Neural progenitor cell (in vitro differentiated cells): Measurements from ENCODE around the gene CPA1.

ENCODE experiments used
- EZH2 ChIP-seq: fragments of 200-600 bp; sonication (generic); IDR thresholded peaks from 2 replicates; pipeline ENCODE4 v1.6.1; 2017; ENCODE audit warnings: antibody characterized with exemption, mild to moderate bottlenecking, moderate library complexity
- EZH2phosphoT487 ChIP-seq: fragments of 200-600 bp; sonication (generic); IDR thresholded peaks from 2 replicates; pipeline ENCODE4 v1.6.1; 2017; ENCODE audit warnings: antibody characterized with exemption
- TF ChIP-seq, protein P1 (sequence below): fragments of 200-600 bp; sonication (generic); IDR thresholded peaks from 2 replicates; pipeline ENCODE4 v1.5.1; 2017; ENCODE audit warnings: antibody characterized with exemption, mild to moderate bottlenecking

DNA sequence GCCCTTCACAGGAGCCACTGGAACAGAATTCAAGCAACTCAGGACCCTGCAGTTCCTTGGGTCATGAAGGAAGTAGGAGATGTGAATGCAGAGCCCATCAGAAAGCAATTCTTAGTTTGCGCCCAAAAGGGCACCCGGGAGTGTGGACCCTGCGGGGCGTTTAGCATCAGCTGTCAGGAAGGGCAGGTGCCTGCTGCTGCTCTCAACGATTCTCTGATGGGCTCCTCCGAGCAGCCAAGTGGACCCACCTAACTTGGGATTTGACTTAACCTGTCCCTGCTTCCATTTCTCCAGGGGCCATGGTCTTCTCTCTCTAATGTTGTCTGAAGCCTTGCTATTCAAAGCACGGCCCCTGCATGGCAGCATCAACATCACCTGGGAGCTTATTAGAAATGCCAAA lies 18.6 kb upstream of the CPA1 start:
- TF ChIP-seq, protein P1, sequence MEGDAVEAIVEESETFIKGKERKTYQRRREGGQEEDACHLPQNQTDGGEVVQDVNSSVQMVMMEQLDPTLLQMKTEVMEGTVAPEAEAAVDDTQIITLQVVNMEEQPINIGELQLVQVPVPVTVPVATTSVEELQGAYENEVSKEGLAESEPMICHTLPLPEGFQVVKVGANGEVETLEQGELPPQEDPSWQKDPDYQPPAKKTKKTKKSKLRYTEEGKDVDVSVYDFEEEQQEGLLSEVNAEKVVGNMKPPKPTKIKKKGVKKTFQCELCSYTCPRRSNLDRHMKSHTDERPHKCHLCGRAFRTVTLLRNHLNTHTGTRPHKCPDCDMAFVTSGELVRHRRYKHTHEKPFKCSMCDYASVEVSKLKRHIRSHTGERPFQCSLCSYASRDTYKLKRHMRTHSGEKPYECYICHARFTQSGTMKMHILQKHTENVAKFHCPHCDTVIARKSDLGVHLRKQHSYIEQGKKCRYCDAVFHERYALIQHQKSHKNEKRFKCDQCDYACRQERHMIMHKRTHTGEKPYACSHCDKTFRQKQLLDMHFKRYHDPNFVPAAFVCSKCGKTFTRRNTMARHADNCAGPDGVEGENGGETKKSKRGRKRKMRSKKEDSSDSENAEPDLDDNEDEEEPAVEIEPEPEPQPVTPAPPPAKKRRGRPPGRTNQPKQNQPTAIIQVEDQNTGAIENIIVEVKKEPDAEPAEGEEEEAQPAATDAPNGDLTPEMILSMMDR, result no peak
- TF ChIP-seq EZH2, result no peak
- no peak for TF ChIP-seq EZH2phosphoT487
